Neutrophil (primary cell): ENCODE measurements around the gene EXOC4.

Experiments used
- H3K27ac ChIP-seq: fragments of 200-600 bp; sonication (generic); 2 replicates; pipeline ENCODE4 v1.5.1; 2016; ENCODE audit warnings: mild to moderate bottlenecking, moderate library complexity
- H3K27me3 ChIP-seq: fragments of 200-600 bp; sonication (generic); 2 replicates; pipeline ENCODE4 v1.6.0; 2016; ENCODE audit warnings: mild to moderate bottlenecking
- H3K36me3 ChIP-seq: fragments of 200-600 bp; sonication (generic); 2 replicates; pipeline ENCODE4 v1.5.1; 2017
- H3K4me1 ChIP-seq, 2 experiments: fragments of 200-600 bp in 1 of 2; sonication (generic) in 1 of 2; 1 replicate in 1 of 2; 2 replicates in 1 of 2; pipeline versions ENCODE4 v1.5.1 to v1.6.1; 2013 to 2016; ENCODE audit warnings: low read depth in 1 of 2, low read length in 1 of 2, mild to moderate bottlenecking in 1 of 2, moderate library complexity in 1 of 2; ENCODE audit not compliant: control insufficient read depth in 1 of 2, insufficient read depth in 1 of 2
- H3K4me3 ChIP-seq, 2 experiments: fragments of 200-600 bp in 1 of 2; sonication (generic) in 1 of 2; 1 replicate in 1 of 2; 2 replicates in 1 of 2; pipeline ENCODE4 v1.5.1; 2013 to 2016; ENCODE audit warnings: low read depth in 1 of 2, low read length in 1 of 2, mild to moderate bottlenecking in 1 of 2, moderate library complexity in 1 of 2
- H3K9me3 ChIP-seq: fragments of 200-600 bp; sonication (generic); 2 replicates; pipeline ENCODE4 v1.5.1; 2016
- TF ChIP-seq, protein P1 (sequence below): fragments of 200-600 bp; sonication (generic); IDR thresholded peaks from 2 replicates; pipeline ENCODE4 v1.5.1; 2016; ENCODE audit warnings: antibody characterized with exemption

EXOC4 gene

DNA sequence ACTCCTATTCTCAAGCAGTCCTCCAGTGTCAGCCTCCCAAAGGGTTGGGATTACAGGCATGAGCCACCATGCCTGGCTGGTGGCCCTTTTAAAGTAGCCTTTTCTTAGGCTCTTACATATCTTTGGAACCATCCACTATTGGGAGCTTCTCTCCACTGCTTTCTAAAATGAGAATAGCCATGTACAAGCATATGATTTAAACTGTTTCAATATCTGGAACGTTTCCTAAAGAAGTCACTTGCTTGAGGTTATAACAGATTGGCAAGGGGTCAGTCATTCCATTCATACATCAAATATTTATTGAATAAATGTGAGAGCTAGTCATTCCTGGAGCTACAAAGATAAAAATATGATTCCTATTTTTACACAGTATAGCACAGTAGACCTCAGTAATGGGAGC is 776.9 kb downstream of the EXOC4 start:
- no peaks in the 10 kb centered on the region for H3K27me3 ChIP-seq
- H3K4me3 ChIP-seq = no peak overlapping the region
- H3K9me3 ChIP-seq = no peaks in the 10 kb centered on the region
- H3K4me1 ChIP-seq = no peaks in the 10 kb centered on the region
- H3K27ac ChIP-seq = no peak overlapping the region
- TF ChIP-seq, protein P1, sequence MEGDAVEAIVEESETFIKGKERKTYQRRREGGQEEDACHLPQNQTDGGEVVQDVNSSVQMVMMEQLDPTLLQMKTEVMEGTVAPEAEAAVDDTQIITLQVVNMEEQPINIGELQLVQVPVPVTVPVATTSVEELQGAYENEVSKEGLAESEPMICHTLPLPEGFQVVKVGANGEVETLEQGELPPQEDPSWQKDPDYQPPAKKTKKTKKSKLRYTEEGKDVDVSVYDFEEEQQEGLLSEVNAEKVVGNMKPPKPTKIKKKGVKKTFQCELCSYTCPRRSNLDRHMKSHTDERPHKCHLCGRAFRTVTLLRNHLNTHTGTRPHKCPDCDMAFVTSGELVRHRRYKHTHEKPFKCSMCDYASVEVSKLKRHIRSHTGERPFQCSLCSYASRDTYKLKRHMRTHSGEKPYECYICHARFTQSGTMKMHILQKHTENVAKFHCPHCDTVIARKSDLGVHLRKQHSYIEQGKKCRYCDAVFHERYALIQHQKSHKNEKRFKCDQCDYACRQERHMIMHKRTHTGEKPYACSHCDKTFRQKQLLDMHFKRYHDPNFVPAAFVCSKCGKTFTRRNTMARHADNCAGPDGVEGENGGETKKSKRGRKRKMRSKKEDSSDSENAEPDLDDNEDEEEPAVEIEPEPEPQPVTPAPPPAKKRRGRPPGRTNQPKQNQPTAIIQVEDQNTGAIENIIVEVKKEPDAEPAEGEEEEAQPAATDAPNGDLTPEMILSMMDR = no peak
- H3K36me3 ChIP-seq = no peaks in the 10 kb centered on the region

DNA sequence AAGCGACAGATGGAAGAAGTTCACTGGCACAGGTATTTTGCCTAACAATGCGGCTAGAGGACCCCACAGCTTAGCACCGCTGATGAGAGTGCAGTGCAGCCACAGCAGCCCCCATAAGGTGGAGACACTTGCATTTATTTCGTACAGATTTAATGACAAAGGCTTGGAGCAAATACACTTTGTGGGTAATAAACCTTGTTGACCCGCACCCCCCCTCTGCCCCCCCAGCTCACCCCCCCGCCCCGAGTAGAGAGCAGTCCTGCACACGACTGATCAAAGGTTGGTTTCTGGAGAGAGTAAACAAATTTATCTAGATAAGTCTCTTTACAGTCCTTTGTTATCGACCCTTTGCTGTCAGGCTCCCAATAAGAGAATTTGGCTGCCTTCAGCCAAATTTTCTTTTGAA is 777.6 kb downstream of the EXOC4 start:
- H3K27me3 ChIP-seq = no peaks in the 10 kb centered on the region
- no peaks in the 10 kb centered on the region for H3K36me3 ChIP-seq
- no peaks in the 10 kb centered on the region for H3K9me3 ChIP-seq
- H3K4me1 ChIP-seq = no peaks in the 10 kb centered on the region
- TF ChIP-seq, protein P1 = no peak
- H3K27ac ChIP-seq = no peak overlapping the region
- no peak overlapping the region for H3K4me3 ChIP-seq

DNA sequence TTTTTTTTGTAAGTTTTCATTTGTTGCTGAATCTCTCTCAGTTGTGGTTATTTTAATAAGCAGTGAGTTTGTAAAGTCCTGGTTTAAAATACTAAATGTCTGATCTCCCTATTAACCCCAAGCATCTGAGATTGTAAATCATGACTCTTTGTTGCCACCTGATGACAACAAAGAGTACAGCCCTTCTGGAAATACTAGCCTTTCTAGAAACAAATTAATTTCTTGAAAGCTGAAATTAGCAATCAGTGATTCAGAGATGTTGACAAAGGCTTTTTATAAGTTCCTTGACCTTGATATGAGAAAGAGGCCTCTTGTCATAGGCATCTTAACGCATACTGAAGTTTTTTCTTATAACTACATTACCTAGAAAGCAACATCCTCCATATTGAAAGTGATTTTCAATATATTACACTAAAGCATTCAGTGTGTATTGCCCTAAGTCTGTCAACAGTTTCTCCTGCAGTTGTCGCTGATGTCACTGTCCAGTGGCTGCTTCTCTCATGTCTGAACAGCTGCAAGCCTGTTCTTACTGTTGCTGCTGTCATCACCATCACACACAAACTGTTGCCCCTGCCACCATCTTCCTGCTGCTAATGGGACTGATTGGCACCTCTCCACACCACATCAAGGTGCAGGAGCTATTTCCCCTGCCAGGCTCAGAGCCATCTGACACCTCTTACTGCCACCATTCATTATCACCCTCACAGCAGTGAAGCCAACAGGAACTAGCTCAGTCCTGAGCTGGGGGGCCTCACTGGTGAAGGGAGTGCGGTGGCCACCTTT is 779.1 kb downstream of the EXOC4 start:
- no peak overlapping the region for H3K4me3 ChIP-seq
- no peaks in the 10 kb centered on the region for H3K4me1 ChIP-seq
- H3K36me3 ChIP-seq = no peaks in the 10 kb centered on the region
- H3K9me3 ChIP-seq = no peaks in the 10 kb centered on the region
- H3K27ac ChIP-seq = no peak overlapping the region
- H3K27me3 ChIP-seq = no peaks in the 10 kb centered on the region
- TF ChIP-seq, protein P1 = no peak

DNA sequence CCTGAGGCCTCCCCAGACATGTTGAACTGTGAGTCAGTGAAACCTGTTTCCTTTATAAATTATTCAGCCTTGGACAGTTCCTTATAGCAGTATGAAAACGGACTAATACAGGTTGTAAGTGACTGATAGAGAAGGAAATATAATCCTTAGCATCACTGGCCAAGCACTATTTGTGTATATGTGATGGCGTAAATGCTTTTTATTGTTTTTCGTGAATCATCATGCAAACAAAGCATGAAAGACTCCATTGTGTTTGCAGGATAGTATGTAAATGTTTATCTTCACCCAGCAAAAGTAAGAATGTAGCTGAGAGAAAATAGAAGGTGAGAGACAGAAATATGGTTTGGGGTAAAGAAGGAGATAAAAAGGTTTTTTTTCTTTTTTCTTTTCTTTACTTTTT is 781.8 kb downstream of the EXOC4 start:
- Histone ChIP-seq H3K4me3 (no peak overlapping the region), H3K36me3 (no peaks in the 10 kb centered on the region), H3K9me3 (no peaks in the 10 kb centered on the region), H3K27ac (no peak overlapping the region), H3K4me1 (no peaks in the 10 kb centered on the region), H3K27me3 (no peaks in the 10 kb centered on the region)
- TF ChIP-seq, protein P1 = no peak

DNA sequence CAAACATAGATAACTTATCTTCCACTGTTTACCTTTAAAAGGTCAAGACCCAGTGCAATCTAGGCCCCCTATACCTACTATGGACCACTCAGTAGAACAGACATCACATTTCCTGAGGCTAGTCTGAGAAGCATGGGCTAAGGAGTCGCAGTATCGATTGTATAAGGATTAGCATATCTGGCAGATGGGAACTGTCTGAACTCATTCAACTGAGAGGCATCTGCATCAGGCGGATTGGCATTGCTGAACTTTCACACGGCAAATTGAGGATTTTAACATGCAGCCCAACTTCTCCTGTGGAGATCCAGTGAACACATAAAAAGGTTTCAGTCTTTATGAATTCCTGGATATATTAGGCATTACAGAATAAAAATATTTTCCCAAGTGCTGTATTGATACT is 785.1 kb downstream of the EXOC4 start:
- no peaks in the 10 kb centered on the region for H3K27me3 ChIP-seq
- no peak overlapping the region for H3K27ac ChIP-seq
- peaks cover 0 to 9% of the 10 kb centered on the region in 2 experiments for H3K4me1 ChIP-seq
- TF ChIP-seq, protein P1 = no peak
- H3K36me3 ChIP-seq = no peaks in the 10 kb centered on the region
- no peak overlapping the region for H3K4me3 ChIP-seq
- H3K9me3 ChIP-seq = no peaks in the 10 kb centered on the region
